Endothelial cell of umbilical vein (primary cell): ENCODE measurements around the gene KCNK10. TPM values are rescaled to one million over a fixed set of nuclear protein-coding genes. Genes with fewer than 3 reads are reported as not detected.

Source experiments
- BruUV-seq: library from RNA; stranded (reverse); fragments of 400-500 nt; replicated peaks from 2 replicates; lab custom pipeline; 2021; lab: Mats Ljungman, UMichigan
- CTCF ChIA-PET: fragments of 300-600, 350-600 bp; sonication (Branson Sonifier 250); formaldehyde crosslinking; loops from one replicate; lab custom pipeline; 2021; ENCODE audit warnings: antibody characterized with exemption, inconsistent platforms; lab: Charles Lee
- POLR2A ChIA-PET: fragments of 300-600, 350-600 bp; sonication (Branson Sonifier 250); formaldehyde crosslinking; loops from one replicate; lab custom pipeline; 2021; ENCODE audit warnings: antibody characterized with exemption, inconsistent platforms; lab: Charles Lee
- DNase-seq: peaks from one replicate; pipeline ENCODE4 v3.0.0-alpha.2; 2011; ENCODE audit warnings: low read depth, low spot score
- FAIRE-seq: peaks from 2 replicates; lab custom pipeline; 2011; peaks lifted over from hg19 to GRCh38; lab: Jason Lieb, UNC
- H2AFZ ChIP-seq: 2 replicates; pipeline ENCODE4 v1.6.0; 2012; ENCODE audit warnings: low read depth, low read length, control low read depth, inconsistent platforms
- H3K27ac ChIP-seq: 2 replicates; pipeline ENCODE4 v1.5.1; 2011; ENCODE audit warnings: low read depth, mild to moderate bottlenecking, control low read depth, low read length, moderate library complexity; ENCODE audit not compliant: insufficient read depth
- H3K27me3 ChIP-seq, 2 experiments: 2 replicates each; pipeline versions ENCODE4 v1.6.0 to v1.6.1; 2011; ENCODE audit warnings: low read length in 2 of 2, mixed read lengths in 1 of 2; ENCODE audit not compliant: control insufficient read depth in 2 of 2, insufficient read depth in 2 of 2
- H3K36me3 ChIP-seq, 2 experiments: 2 replicates in 1 of 2; 3 replicates in 1 of 2; pipeline ENCODE4 v1.5.1; 2011; ENCODE audit warnings: low read length in 2 of 2, mild to moderate bottlenecking in 1 of 2, moderate library complexity in 1 of 2; ENCODE audit not compliant: control insufficient read depth in 2 of 2, insufficient read depth in 2 of 2; ENCODE audit errors: extremely low read depth in 1 of 2
- H3K4me1 ChIP-seq: 3 replicates; pipeline ENCODE4 v1.5.1; 2011; ENCODE audit warnings: mild to moderate bottlenecking, low read length; ENCODE audit not compliant: control insufficient read depth, insufficient read depth; ENCODE audit errors: extremely low read depth
- H3K4me2 ChIP-seq: 2 replicates; pipeline ENCODE4 v1.6.1; 2011; ENCODE audit warnings: low read length, control low read depth, mixed read lengths; ENCODE audit not compliant: insufficient read depth
- H3K4me3 ChIP-seq, 3 experiments: fragments of 200-600 bp in 1 of 3; sonication (generic), shearing (Covaris generic) in 1 of 3; replicated peaks in 1 of 3; 2 replicates each; pipeline ENCODE4 v1.5.1; 2011 to 2016; ENCODE audit warnings: control low read depth in 3 of 3, low read length in 3 of 3, mild to moderate bottlenecking in 2 of 3, inconsistent platforms in 1 of 3, low read depth in 1 of 3, moderate library complexity in 1 of 3; ENCODE audit not compliant: insufficient read depth in 1 of 3
- H3K79me2 ChIP-seq: 2 replicates; pipeline ENCODE4 v1.6.0; 2012; ENCODE audit warnings: low read length, inconsistent platforms; ENCODE audit not compliant: control insufficient read depth, insufficient read depth
- H3K9ac ChIP-seq: replicated peaks from 2 replicates; pipeline ENCODE3; 2011; ENCODE audit warnings: low read length, control low read depth; ENCODE audit not compliant: insufficient read depth; ENCODE audit errors: extremely low read depth
- H3K9me1 ChIP-seq: replicated peaks from 3 replicates; pipeline ENCODE4 v1.6.0; 2011; ENCODE audit warnings: mild to moderate bottlenecking, low read length; ENCODE audit not compliant: control insufficient read depth, insufficient read depth; ENCODE audit errors: extremely low read depth
- H3K9me3 ChIP-seq: replicated peaks from 2 replicates; pipeline ENCODE4 v1.5.1; 2012; ENCODE audit warnings: low read length, inconsistent platforms; ENCODE audit not compliant: control insufficient read depth, insufficient read depth
- H4K20me1 ChIP-seq: replicated peaks from 2 replicates; pipeline ENCODE3; 2011; ENCODE audit warnings: mild to moderate bottlenecking, low read length; ENCODE audit not compliant: control insufficient read depth, insufficient read depth; ENCODE audit errors: extremely low read depth
- EZH2 ChIP-seq: IDR thresholded peaks from 2 replicates; pipeline ENCODE4 v1.6.1; 2012; ENCODE audit warnings: borderline replicate concordance, low read depth, mild to moderate bottlenecking, moderate library complexity, low read length, inconsistent platforms; ENCODE audit not compliant: severe bottlenecking
- FOS ChIP-seq: IDR thresholded peaks from 2 replicates; pipeline ENCODE4 v1.6.1; 2011; ENCODE audit warnings: mild to moderate bottlenecking, low read length, moderate library complexity, borderline replicate concordance; ENCODE audit not compliant: insufficient read depth
- GATA2 ChIP-seq: IDR thresholded peaks from 2 replicates; pipeline ENCODE4 v1.7.0; 2011; ENCODE audit warnings: low read depth, mild to moderate bottlenecking, moderate library complexity, mixed read lengths, low read length; ENCODE audit not compliant: insufficient read length, insufficient read depth
- JUN ChIP-seq: IDR thresholded peaks from 2 replicates; pipeline ENCODE4 v1.6.1; 2011; ENCODE audit warnings: borderline replicate concordance, low read depth; ENCODE audit not compliant: insufficient read length, insufficient read depth
- MYC ChIP-seq: IDR thresholded peaks from one replicate; pipeline ENCODE4 v1.6.1; 2011; ENCODE audit warnings: mild to moderate bottlenecking, low read depth, low read length
- POLR2A ChIP-seq: IDR thresholded peaks from 2 replicates; pipeline ENCODE4 v1.6.1; 2012; ENCODE audit warnings: low read depth, mild to moderate bottlenecking, control low read depth, low read length
- POLR2AphosphoS5 ChIP-seq: IDR thresholded peaks from 2 replicates; pipeline ENCODE4 v1.6.1; 2012; ENCODE audit warnings: low read depth, mild to moderate bottlenecking, control low read depth, low read length, moderate library complexity; ENCODE audit not compliant: insufficient read depth
- dilution Hi-C: fragments of 300-500 bp; cut with MboI; formaldehyde crosslinking; loops from one replicate; pipeline ENCODE4 v1.15.0; 2019; ENCODE audit warnings: low sequenced_read_pairs; ENCODE audit not compliant: extremely low pct_ligation_motif_present
- intact Hi-C: fragments of 100-400 bp; cut with micrococcal nuclease; formaldehyde crosslinking; loops from one replicate; pipeline ENCODE4 v1.10.0; 2022
- polyA plus RNA-seq, 4 experiments: library from polyadenylated mRNA; depleted of rRNA in 3 of 4; stranded (reverse) in 3 of 4; unstranded in 1 of 4; fragments of >200 nt; gene quantifications; 2 replicates each; pipeline versions ENCODE4 v1.2.1 to v1.2.3, GENCODE V29; 2011 to 2012; ENCODE audit warnings: missing spikeins in 1 of 4
- total RNA-seq: library from RNA; stranded (reverse); gene quantifications from 2 replicates; pipeline ENCODE4 v1.2.3, GENCODE V29; 2021
- TF ChIP-seq, protein P1 (sequence below), 2 donors: IDR thresholded peaks; 1 replicate in 1 of 2; 2 replicates in 1 of 2; pipeline ENCODE4 v1.5.1; 2011; ENCODE audit warnings: low read length in 2 of 2, mild to moderate bottlenecking in 2 of 2, moderate library complexity in 2 of 2, control low read depth in 1 of 2, inconsistent platforms in 1 of 2, low read depth in 1 of 2; ENCODE audit not compliant: insufficient read depth in 1 of 2; ENCODE audit errors: extremely low read depth in 1 of 2
- TF ChIP-seq, protein P2 (sequence below): IDR thresholded peaks from 2 replicates; pipeline ENCODE4 v1.6.1; 2011; ENCODE audit not compliant: insufficient read depth, insufficient read length

KCNK10 gene
- total and polyA plus RNA-seq, 2 donors (not counting 3 experiments of a cell fraction or from before 2014, with no cell fraction given): not detected

DNA sequence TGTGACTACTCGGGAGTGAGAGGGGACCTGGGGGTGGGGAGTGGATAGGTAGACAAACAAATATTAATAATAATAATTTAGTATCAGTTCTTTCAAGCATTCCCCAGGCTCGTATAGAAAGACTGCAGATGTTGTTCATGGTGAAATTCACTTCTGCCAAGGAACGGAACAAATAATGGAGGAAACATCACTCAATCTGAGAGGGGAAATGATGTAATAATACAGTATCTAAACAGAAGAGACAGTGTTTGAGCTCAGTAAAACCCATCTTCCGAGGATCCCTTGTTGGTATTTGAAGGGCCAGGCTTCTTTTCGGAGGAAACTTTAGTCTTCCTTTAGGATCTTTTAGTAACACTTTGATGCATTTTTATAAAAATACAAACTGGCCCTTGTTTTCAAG, 114.2 kb downstream of the KCNK10 start:
- dilution Hi-C loops: no loop called here
- Histone ChIP-seq H3K4me2 (no peak overlapping the region), H3K4me1 (no peaks in the 10 kb centered on the region), H3K27me3 (no peaks in the 10 kb centered on the region), H3K27ac (no peak overlapping the region), H3K9ac (no peak overlapping the region), H2AFZ (no peak overlapping the region), H3K9me1 (no peaks in the 10 kb centered on the region), H3K36me3 (no peaks in the 10 kb centered on the region), H3K4me3 (no peak overlapping the region), H3K79me2 (no peaks in the 10 kb centered on the region), H3K9me3 (no peaks in the 10 kb centered on the region), H4K20me1 (no peaks in the 10 kb centered on the region)
- DNase-seq: no peak
- BruUV-seq: no TSS peak
- ChIA-PET CTCF (no interaction called here), POLR2A (no interaction called here)
- no peak for FAIRE-seq
- no peak for TF ChIP-seq POLR2A
- TF ChIP-seq, protein P1, sequence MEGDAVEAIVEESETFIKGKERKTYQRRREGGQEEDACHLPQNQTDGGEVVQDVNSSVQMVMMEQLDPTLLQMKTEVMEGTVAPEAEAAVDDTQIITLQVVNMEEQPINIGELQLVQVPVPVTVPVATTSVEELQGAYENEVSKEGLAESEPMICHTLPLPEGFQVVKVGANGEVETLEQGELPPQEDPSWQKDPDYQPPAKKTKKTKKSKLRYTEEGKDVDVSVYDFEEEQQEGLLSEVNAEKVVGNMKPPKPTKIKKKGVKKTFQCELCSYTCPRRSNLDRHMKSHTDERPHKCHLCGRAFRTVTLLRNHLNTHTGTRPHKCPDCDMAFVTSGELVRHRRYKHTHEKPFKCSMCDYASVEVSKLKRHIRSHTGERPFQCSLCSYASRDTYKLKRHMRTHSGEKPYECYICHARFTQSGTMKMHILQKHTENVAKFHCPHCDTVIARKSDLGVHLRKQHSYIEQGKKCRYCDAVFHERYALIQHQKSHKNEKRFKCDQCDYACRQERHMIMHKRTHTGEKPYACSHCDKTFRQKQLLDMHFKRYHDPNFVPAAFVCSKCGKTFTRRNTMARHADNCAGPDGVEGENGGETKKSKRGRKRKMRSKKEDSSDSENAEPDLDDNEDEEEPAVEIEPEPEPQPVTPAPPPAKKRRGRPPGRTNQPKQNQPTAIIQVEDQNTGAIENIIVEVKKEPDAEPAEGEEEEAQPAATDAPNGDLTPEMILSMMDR (IDR thresholded peaks at IDR 0.05; ENCODE audit: extremely low read depth in 1 of 2, insufficient read depth in 1 of 2, low read depth in 1 of 2, low read length in 2 of 2): no peak
- no peak for TF ChIP-seq JUN
- TF ChIP-seq, protein P2, sequence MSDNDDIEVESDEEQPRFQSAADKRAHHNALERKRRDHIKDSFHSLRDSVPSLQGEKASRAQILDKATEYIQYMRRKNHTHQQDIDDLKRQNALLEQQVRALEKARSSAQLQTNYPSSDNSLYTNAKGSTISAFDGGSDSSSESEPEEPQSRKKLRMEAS: no peak
- no peak for TF ChIP-seq GATA2
- TF ChIP-seq MYC: no peak
- TF ChIP-seq FOS: no peak
- TF ChIP-seq EZH2: no peak
- no peak for TF ChIP-seq POLR2AphosphoS5
- intact Hi-C loops: no loop called here
